Stromal cell of bone marrow (primary cell): ENCODE results near the gene IGF1.
A peak's percentile ranks its signal among the peaks of the same experiment; 100 is the strongest.

Experiments
- DNase-seq: peaks from one replicate; pipeline ENCODE4 v3.0.0-alpha.2; 2012; ENCODE audit warnings: low read depth

Gene IGF1

GRCh38 chr12:102426599-102427542 is 53.5 kb downstream of the IGF1 start:
- peak; percentile 69 for DNase-seq

- no peak for DNase-seq
Measured at GRCh38 chr12:102425109-102426039, 55.0 kb downstream of the IGF1 start.

GRCh38 chr12:102423462-102423861 is 56.9 kb downstream of the IGF1 start:
- peak; percentile 18 for DNase-seq

- DNase-seq, result no peak
Measured at GRCh38 chr12:102421802-102422583, 58.4 kb downstream of the IGF1 start.

- no peak for DNase-seq
Measured at GRCh38 chr12:102419094-102419764, 61.1 kb downstream of the IGF1 start.

- no peak for DNase-seq
Measured at GRCh38 chr12:102417055-102417454, 63.3 kb downstream of the IGF1 start.

- no peak for DNase-seq
Measured at GRCh38 chr12:102415515-102415914, 64.8 kb downstream of the IGF1 start.

- no peak for DNase-seq
Measured at GRCh38 chr12:102413396-102413795, 67.0 kb downstream of the IGF1 start.

- no peak for DNase-seq
Measured at GRCh38 chr12:102410511-102410910, 69.9 kb downstream of the IGF1 start.

GRCh38 chr12:102408487-102409297 is 71.7 kb downstream of the IGF1 start:
- no peak for DNase-seq

GRCh38 chr12:102407776-102408486 is 72.4 kb downstream of the IGF1 start:
- no peak for DNase-seq

GRCh38 chr12:102406033-102406584 is 74.3 kb downstream of the IGF1 start:
- DNase-seq, result peak; percentile 16

GRCh38 chr12:102401087-102401486 is 79.3 kb downstream of the IGF1 start:
- DNase-seq, result no peak

GRCh38 chr12:102399653-102400052 is 80.7 kb downstream of the IGF1 start:
- DNase-seq, result no peak

- no peak for DNase-seq
Measured at GRCh38 chr12:102396276-102396675, 84.1 kb downstream of the IGF1 start.

- no peak for DNase-seq
Measured at GRCh38 chr12:102394200-102394599, 86.2 kb downstream of the IGF1 start.

GRCh38 chr12:102390068-102390467 is 90.3 kb downstream of the IGF1 start:
- no peak for DNase-seq

GRCh38 chr12:102388469-102388868 is 91.9 kb downstream of the IGF1 start:
- DNase-seq, result peak; percentile 21

- no peak for DNase-seq
Measured at GRCh38 chr12:102385343-102385742, 95.0 kb downstream of the IGF1 start.
